Neural cell (in vitro differentiated cells): ENCODE data around the gene SNRK. TPM values are rescaled to one million over a fixed set of nuclear protein-coding genes. Genes with fewer than 3 reads are reported as not detected.

Experiments
- H2AFZ ChIP-seq: fragments of 200-600, 300-800 bp; sonication (generic), shearing (Covaris generic); 2 replicates; pipeline ENCODE4 v1.6.0; 2014; ENCODE audit warnings: low read depth, mild to moderate bottlenecking, antibody characterized with exemption, low read length, moderate library complexity
- H3F3A ChIP-seq: fragments of 200-600 bp; shearing (Covaris generic); 2 replicates; pipeline ENCODE4 v1.6.1; 2016; ENCODE audit warnings: mild to moderate bottlenecking, moderate library complexity, mixed read lengths, antibody characterized with exemption, low read length; ENCODE audit not compliant: insufficient read depth, poor library complexity, severe bottlenecking
- H3K27ac ChIP-seq: fragments of 200-600, 300-800 bp; sonication (generic), shearing (Covaris generic); 2 replicates; pipeline ENCODE4 v1.5.1; 2014; ENCODE audit warnings: mild to moderate bottlenecking, low read length, moderate library complexity
- H3K27me3 ChIP-seq: fragments of 300-800, 200-600 bp; sonication (generic), shearing (Covaris generic); 2 replicates; pipeline ENCODE4 v1.6.0; 2014; ENCODE audit warnings: mild to moderate bottlenecking, low read depth, low read length, moderate library complexity; ENCODE audit not compliant: insufficient read depth
- H3K36me3 ChIP-seq: fragments of 300-800, 200-600 bp; sonication (generic), shearing (Covaris generic); 2 replicates; pipeline ENCODE4 v1.5.1; 2014; ENCODE audit warnings: mild to moderate bottlenecking, antibody characterized with exemption, low read length, moderate library complexity; ENCODE audit not compliant: insufficient read depth
- H3K4me2 ChIP-seq: fragments of 300-800, 200-600 bp; sonication (generic), shearing (Covaris generic); 2 replicates; pipeline ENCODE4 v1.6.0; 2014; ENCODE audit warnings: mild to moderate bottlenecking, low read length
- H3K4me3 ChIP-seq: fragments of 300-800, 200-600 bp; sonication (generic), shearing (Covaris generic); 2 replicates; pipeline ENCODE4 v1.5.1; 2014; ENCODE audit warnings: mild to moderate bottlenecking, low read length, moderate library complexity
- H3K79me2 ChIP-seq: fragments of 200-600 bp; shearing (Covaris generic); replicated peaks from 2 replicates; pipeline ENCODE4 v1.6.0; 2014; ENCODE audit warnings: mild to moderate bottlenecking, low read length, moderate library complexity; ENCODE audit not compliant: insufficient read depth
- H3K9ac ChIP-seq: fragments of 300-800, 200-600 bp; sonication (generic), shearing (Covaris generic); 2 replicates; pipeline ENCODE4 v1.6.1; 2016; ENCODE audit warnings: mild to moderate bottlenecking, low read length, mixed read lengths
- H3K9me2 ChIP-seq: fragments of 200-600 bp; shearing (Covaris generic); 2 replicates; pipeline ENCODE4 v1.6.1; 2016; ENCODE audit warnings: mild to moderate bottlenecking, low read length, mixed read lengths; ENCODE audit not compliant: insufficient read depth
- H3K9me3 ChIP-seq: fragments of 200-600, 300-800 bp; sonication (generic), shearing (Covaris generic); 2 replicates; pipeline ENCODE4 v1.6.1; 2016; ENCODE audit warnings: mild to moderate bottlenecking, mixed run types, low read length, moderate library complexity, mixed read lengths
- H4K20me1 ChIP-seq: fragments of 200-600 bp; shearing (Covaris generic); 2 replicates; pipeline ENCODE4 v1.6.1; 2016; ENCODE audit warnings: mild to moderate bottlenecking, mixed run types; ENCODE audit not compliant: insufficient read depth
- EP300 ChIP-seq: fragments of 450-650 bp; conservative IDR thresholded peaks from 2 replicates; pipeline ENCODE4 v1.6.1; 2014; ENCODE audit warnings: antibody characterized with exemption, mild to moderate bottlenecking, moderate library complexity; ENCODE audit not compliant: poor library complexity, severe bottlenecking
- EZH2 ChIP-seq: fragments of 200-600, 300-800 bp; shearing (Covaris generic), sonication (generic); IDR thresholded peaks from 2 replicates; pipeline ENCODE4 v1.6.1; 2014; ENCODE audit warnings: antibody characterized with exemption, low read length, borderline replicate concordance, mild to moderate bottlenecking; ENCODE audit not compliant: insufficient read depth, poor library complexity, severe bottlenecking
- MXI1 ChIP-seq: fragments of 450-650 bp; conservative IDR thresholded peaks from 2 replicates; pipeline ENCODE4 v1.6.1; 2014; ENCODE audit warnings: antibody characterized with exemption, mild to moderate bottlenecking; ENCODE audit not compliant: poor library complexity, severe bottlenecking
- POLR2AphosphoS5 ChIP-seq: IDR thresholded peaks from 2 replicates; pipeline ENCODE4 v1.6.1; 2012
- RAD21 ChIP-seq: fragments of 450-650 bp; conservative IDR thresholded peaks from 2 replicates; pipeline ENCODE4 v1.6.1; 2014; ENCODE audit warnings: antibody characterized with exemption, mild to moderate bottlenecking, moderate library complexity
- SMC3 ChIP-seq: fragments of 450-650 bp; conservative IDR thresholded peaks from 2 replicates; pipeline ENCODE4 v1.6.1; 2014; ENCODE audit warnings: antibody characterized with exemption, mild to moderate bottlenecking, moderate library complexity; ENCODE audit not compliant: poor library complexity
- TAF1 ChIP-seq: IDR thresholded peaks from 2 replicates; pipeline ENCODE4 v1.6.1; 2012; ENCODE audit warnings: low read depth
- polyA plus RNA-seq: library from polyadenylated mRNA; depleted of rRNA; stranded (reverse); fragments of >200 nt; gene quantifications from 2 replicates; pipeline ENCODE4 v1.2.3, GENCODE V29; 2014
- TF ChIP-seq, protein P1 (sequence below): fragments of 450-650 bp; IDR thresholded peaks from 2 replicates; pipeline ENCODE4 v1.5.1; 2014; ENCODE audit warnings: antibody characterized with exemption, mild to moderate bottlenecking, moderate library complexity; ENCODE audit not compliant: poor library complexity, severe bottlenecking
- TF ChIP-seq, protein P2 (sequence below): IDR thresholded peaks from 2 replicates; pipeline ENCODE4 v1.6.1; 2012; ENCODE audit warnings: borderline replicate concordance

Gene SNRK
- polyA plus RNA-seq, 1 donor from 2014 or later, result 27.3 TPM

DNA sequence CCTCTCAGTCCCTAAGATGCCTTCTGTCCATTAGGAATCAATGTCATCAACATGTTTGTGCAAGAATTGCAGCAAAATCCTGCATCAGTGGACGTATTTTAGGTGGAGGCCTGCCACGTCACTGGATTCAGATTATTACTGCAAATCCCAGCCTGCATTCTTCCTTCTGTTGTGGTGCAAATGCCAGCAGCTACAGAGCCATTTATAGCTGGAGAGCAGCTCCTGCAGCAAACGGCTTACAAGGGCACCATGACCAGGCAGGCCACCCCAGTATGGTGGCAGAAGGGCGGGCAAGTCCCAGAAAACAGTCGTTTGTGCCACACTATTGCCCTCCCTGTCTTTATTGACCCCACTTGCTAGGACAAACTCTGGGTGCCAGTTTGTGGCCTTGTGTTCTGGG is 74.7 kb downstream of the SNRK start:
- H3K27me3 ChIP-seq, result no peaks in the 10 kb centered on the region
- no peak for TF ChIP-seq TAF1

DNA sequence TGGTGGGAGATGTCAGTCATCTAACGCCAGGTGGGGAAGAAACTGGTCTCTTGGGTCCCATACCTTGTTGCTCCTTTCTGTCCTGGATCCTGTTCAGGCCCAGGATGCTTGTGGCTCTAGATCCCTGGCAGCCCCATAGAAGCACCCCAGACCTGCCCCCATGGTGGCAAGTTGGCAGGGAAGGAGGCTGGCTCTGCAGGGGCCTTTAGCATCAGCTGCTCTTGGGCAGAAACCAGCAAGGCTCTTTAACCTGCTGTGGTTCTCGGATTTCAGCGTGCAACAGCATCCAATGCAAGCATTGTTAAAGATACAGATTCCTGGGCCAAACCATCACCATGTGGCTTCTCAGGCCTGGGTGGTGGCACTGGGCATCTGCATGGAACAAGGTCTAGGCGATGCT is 75.8 kb downstream of the SNRK start:
- H3F3A ChIP-seq, result no peaks in the 10 kb centered on the region
- H3K9me3 ChIP-seq, result no peaks in the 10 kb centered on the region
- TF ChIP-seq MXI1, result no peak
- TF ChIP-seq, protein P1, sequence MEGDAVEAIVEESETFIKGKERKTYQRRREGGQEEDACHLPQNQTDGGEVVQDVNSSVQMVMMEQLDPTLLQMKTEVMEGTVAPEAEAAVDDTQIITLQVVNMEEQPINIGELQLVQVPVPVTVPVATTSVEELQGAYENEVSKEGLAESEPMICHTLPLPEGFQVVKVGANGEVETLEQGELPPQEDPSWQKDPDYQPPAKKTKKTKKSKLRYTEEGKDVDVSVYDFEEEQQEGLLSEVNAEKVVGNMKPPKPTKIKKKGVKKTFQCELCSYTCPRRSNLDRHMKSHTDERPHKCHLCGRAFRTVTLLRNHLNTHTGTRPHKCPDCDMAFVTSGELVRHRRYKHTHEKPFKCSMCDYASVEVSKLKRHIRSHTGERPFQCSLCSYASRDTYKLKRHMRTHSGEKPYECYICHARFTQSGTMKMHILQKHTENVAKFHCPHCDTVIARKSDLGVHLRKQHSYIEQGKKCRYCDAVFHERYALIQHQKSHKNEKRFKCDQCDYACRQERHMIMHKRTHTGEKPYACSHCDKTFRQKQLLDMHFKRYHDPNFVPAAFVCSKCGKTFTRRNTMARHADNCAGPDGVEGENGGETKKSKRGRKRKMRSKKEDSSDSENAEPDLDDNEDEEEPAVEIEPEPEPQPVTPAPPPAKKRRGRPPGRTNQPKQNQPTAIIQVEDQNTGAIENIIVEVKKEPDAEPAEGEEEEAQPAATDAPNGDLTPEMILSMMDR, result no peak
- no peak for TF ChIP-seq RAD21
- no peak overlapping the region for H3K4me2 ChIP-seq
- H3K36me3 ChIP-seq, result no peaks in the 10 kb centered on the region
- no peaks in the 10 kb centered on the region for H3K27me3 ChIP-seq
- H4K20me1 ChIP-seq, result no peaks in the 10 kb centered on the region
- no peak overlapping the region for H2AFZ ChIP-seq
- no peak overlapping the region for H3K9ac ChIP-seq
- no peak overlapping the region for H3K4me3 ChIP-seq
- H3K27ac ChIP-seq, result no peak overlapping the region
- H3K9me2 ChIP-seq, result no peaks in the 10 kb centered on the region
- no peaks in the 10 kb centered on the region for H3K79me2 ChIP-seq

More for the DNA sequence above, 74.7 kb downstream of the SNRK start:
- no peak overlapping the region for H3K4me2 ChIP-seq
- no peaks in the 10 kb centered on the region for H3K9me2 ChIP-seq
- H3K79me2 ChIP-seq, result no peaks in the 10 kb centered on the region
- H3K9ac ChIP-seq, result no peak overlapping the region
- no peak overlapping the region for H2AFZ ChIP-seq
- no peak overlapping the region for H3K4me3 ChIP-seq
- no peaks in the 10 kb centered on the region for H3K9me3 ChIP-seq
- no peak overlapping the region for H3K27ac ChIP-seq
- no peaks in the 10 kb centered on the region for H3F3A ChIP-seq
- no peaks in the 10 kb centered on the region for H4K20me1 ChIP-seq
- no peaks in the 10 kb centered on the region for H3K36me3 ChIP-seq

DNA sequence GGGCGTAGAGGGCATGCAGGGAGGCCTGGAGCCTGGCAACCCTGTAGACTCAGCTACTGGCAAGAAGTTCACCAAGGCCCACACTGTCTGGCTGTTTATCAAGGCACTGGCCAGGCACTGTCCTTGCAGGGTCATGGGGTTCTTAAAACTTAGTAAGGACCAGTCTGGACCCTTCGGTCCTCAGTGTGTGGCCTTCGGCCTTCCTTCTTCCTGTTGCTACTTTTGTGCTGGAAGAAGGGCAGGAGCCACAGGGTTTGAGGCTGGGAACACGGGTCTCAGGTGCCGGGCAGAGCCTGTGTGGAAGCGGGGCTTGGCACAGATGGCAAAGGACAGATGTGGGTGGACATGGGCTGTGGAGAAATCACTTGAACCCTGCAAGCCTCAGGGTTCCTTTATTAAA is 76.6 kb downstream of the SNRK start:
- no peak overlapping the region for H3K9ac ChIP-seq
- no peak overlapping the region for H3K27ac ChIP-seq
- no peaks in the 10 kb centered on the region for H3K27me3 ChIP-seq
- no peak overlapping the region for H3K4me3 ChIP-seq
- H3K79me2 ChIP-seq, result no peaks in the 10 kb centered on the region
- no peaks in the 10 kb centered on the region for H4K20me1 ChIP-seq
- no peak overlapping the region for H3K4me2 ChIP-seq
- no peaks in the 10 kb centered on the region for H3K9me2 ChIP-seq
- H3F3A ChIP-seq, result no peaks in the 10 kb centered on the region
- no peaks in the 10 kb centered on the region for H3K36me3 ChIP-seq
- H3K9me3 ChIP-seq, result no peaks in the 10 kb centered on the region
- TF ChIP-seq, protein P2, sequence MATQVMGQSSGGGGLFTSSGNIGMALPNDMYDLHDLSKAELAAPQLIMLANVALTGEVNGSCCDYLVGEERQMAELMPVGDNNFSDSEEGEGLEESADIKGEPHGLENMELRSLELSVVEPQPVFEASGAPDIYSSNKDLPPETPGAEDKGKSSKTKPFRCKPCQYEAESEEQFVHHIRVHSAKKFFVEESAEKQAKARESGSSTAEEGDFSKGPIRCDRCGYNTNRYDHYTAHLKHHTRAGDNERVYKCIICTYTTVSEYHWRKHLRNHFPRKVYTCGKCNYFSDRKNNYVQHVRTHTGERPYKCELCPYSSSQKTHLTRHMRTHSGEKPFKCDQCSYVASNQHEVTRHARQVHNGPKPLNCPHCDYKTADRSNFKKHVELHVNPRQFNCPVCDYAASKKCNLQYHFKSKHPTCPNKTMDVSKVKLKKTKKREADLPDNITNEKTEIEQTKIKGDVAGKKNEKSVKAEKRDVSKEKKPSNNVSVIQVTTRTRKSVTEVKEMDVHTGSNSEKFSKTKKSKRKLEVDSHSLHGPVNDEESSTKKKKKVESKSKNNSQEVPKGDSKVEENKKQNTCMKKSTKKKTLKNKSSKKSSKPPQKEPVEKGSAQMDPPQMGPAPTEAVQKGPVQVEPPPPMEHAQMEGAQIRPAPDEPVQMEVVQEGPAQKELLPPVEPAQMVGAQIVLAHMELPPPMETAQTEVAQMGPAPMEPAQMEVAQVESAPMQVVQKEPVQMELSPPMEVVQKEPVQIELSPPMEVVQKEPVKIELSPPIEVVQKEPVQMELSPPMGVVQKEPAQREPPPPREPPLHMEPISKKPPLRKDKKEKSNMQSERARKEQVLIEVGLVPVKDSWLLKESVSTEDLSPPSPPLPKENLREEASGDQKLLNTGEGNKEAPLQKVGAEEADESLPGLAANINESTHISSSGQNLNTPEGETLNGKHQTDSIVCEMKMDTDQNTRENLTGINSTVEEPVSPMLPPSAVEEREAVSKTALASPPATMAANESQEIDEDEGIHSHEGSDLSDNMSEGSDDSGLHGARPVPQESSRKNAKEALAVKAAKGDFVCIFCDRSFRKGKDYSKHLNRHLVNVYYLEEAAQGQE, result no peak
- TF ChIP-seq EZH2 (no peak), RAD21 (no peak), TAF1 (no peak), POLR2AphosphoS5 (no peak), EP300 (no peak), MXI1 (no peak), SMC3 (no peak)
- TF ChIP-seq, protein P1, result no peak
- H2AFZ ChIP-seq, result no peak overlapping the region
